PC-3 (cell line): ENCODE measurements around the gene AP4S1. TPM values are rescaled to one million over a fixed set of nuclear protein-coding genes. Genes with fewer than 3 reads are reported as not detected.
A peak's percentile ranks its signal among the peaks of the same experiment; 100 is the strongest.

Experiments used
- ATAC-seq: fragments of 200-7000 bp; cut with Tn5 transposase; 2 replicates; pipeline ENCODE4 v1.9.1; 2020; ENCODE audit warnings: mild to moderate bottlenecking, moderate library complexity
- BruUV-seq: library from RNA; stranded (reverse); fragments of 400-500 nt; replicated peaks from 2 replicates; lab custom pipeline; 2021; lab: Mats Ljungman, UMichigan
- CTCF ChIA-PET: fragments of 300-600 bp; sonication (Branson Sonifier 250); formaldehyde crosslinking; loops from one replicate; lab custom pipeline; 2022; ENCODE audit warnings: antibody characterized with exemption; lab: Charles Lee
- POLR2A ChIA-PET: fragments of 300-600 bp; sonication (Branson Sonifier 250); formaldehyde crosslinking; loops from one replicate; lab custom pipeline; 2022; ENCODE audit warnings: antibody characterized with exemption; ENCODE audit not compliant: unreplicated experiment; lab: Charles Lee
- DNase-seq: peaks from one replicate; pipeline ENCODE4 v3.0.0-alpha.2; 2015
- H2AFZ ChIP-seq: fragments of 300-600 bp; sonication (generic); 2 replicates; pipeline ENCODE4 v1.6.0; 2016; ENCODE audit warnings: antibody characterized with exemption, low read length
- H3F3A ChIP-seq: fragments of 300-600 bp; sonication (generic); one replicate; pipeline ENCODE4 v1.6.0; 2017; ENCODE audit warnings: antibody characterized with exemption, low read length, control low read depth, mild to moderate bottlenecking; ENCODE audit not compliant: unreplicated experiment
- H3K27ac ChIP-seq: fragments of 300-600 bp; sonication (generic); 2 replicates; pipeline ENCODE4 v1.5.1; 2016; ENCODE audit warnings: mild to moderate bottlenecking, low read length
- H3K27me3 ChIP-seq: fragments of 300-600 bp; sonication (generic); 2 replicates; pipeline ENCODE4 v1.6.1; 2016; ENCODE audit warnings: low read length, mixed read lengths
- H3K36me3 ChIP-seq: fragments of 300-600 bp; sonication (generic); 2 replicates; pipeline ENCODE4 v1.6.1; 2016; ENCODE audit warnings: low read depth, mixed run types, low read length, mixed read lengths
- H3K4me1 ChIP-seq: fragments of 300-600 bp; sonication (generic); 2 replicates; pipeline ENCODE4 v1.5.1; 2016; ENCODE audit warnings: low read length; ENCODE audit not compliant: insufficient read depth
- H3K4me2 ChIP-seq: fragments of 300-600 bp; sonication (generic); 2 replicates; pipeline ENCODE4 v1.6.0; 2016; ENCODE audit warnings: low read length
- H3K4me3 ChIP-seq: fragments of 300-600 bp; sonication (generic); 2 replicates; pipeline ENCODE4 v1.5.1; 2016; ENCODE audit warnings: mild to moderate bottlenecking, low read length, mixed read lengths
- H3K79me2 ChIP-seq: fragments of 300-600 bp; sonication (generic); 2 replicates; pipeline ENCODE4 v1.6.1; 2017; ENCODE audit warnings: low read length, mixed read lengths
- H3K9ac ChIP-seq: fragments of 300-600 bp; sonication (generic); 2 replicates; pipeline ENCODE4 v1.6.0; 2016; ENCODE audit warnings: mild to moderate bottlenecking, low read length
- H3K9me2 ChIP-seq: fragments of 300-600 bp; sonication (generic); replicated peaks from 2 replicates; pipeline ENCODE4 v1.6.1; 2016; ENCODE audit warnings: mixed run types, low read length, mixed read lengths
- H3K9me3 ChIP-seq: fragments of 300-600 bp; sonication (generic); 2 replicates; pipeline ENCODE4 v1.6.1; 2016; ENCODE audit warnings: low read length, mixed read lengths
- H4K20me1 ChIP-seq: fragments of 300-600 bp; sonication (generic); 2 replicates; pipeline ENCODE4 v1.6.1; 2016; ENCODE audit warnings: low read length, mixed read lengths
- CTCF ChIP-seq: fragments of 300-600 bp; sonication (generic); conservative IDR thresholded peaks from 2 replicates; pipeline ENCODE4 v1.5.1; 2017; ENCODE audit warnings: antibody characterized with exemption, low read depth, mild to moderate bottlenecking, low read length
- EZH2 ChIP-seq: fragments of 300-600 bp; sonication (generic); IDR thresholded peaks from one replicate; pipeline ENCODE4 v1.6.1; 2017; ENCODE audit warnings: antibody characterized with exemption, mild to moderate bottlenecking, low read length; ENCODE audit not compliant: unreplicated experiment
- EZH2phosphoT487 ChIP-seq: fragments of 300-600 bp; sonication (generic); IDR thresholded peaks from 2 replicates; pipeline ENCODE4 v1.6.1; 2018; ENCODE audit warnings: mild to moderate bottlenecking, antibody characterized with exemption, low read length, borderline replicate concordance
- intact Hi-C: fragments of 100-400 bp; cut with micrococcal nuclease; formaldehyde crosslinking; loops from 2 replicates; pipeline ENCODE4 v1.9.0; 2023
- total RNA-seq: library from RNA; depleted of rRNA; stranded (reverse); fragments of >200 nt; gene quantifications from 2 replicates; pipeline ENCODE4 v1.2.3, GENCODE V29; 2014

The AP4S1 gene
- total RNA-seq, 1 experiment from 2014 or later: 3.2 TPM

GRCh38 chr14:31096255-31096654 is 70.8 kb downstream of the AP4S1 start:
- CTCF ChIA-PET: no interaction called here
- no TSS peak for BruUV-seq
- Histone ChIP-seq H3K27ac (no peak overlapping the region), H3K9me3 (no peaks in the 10 kb centered on the region), H3K36me3 (peaks cover 30% of the 10 kb centered on the region), H3K9ac (no peak overlapping the region), H3K79me2 (no peaks in the 10 kb centered on the region), H3K4me2 (no peak overlapping the region), H4K20me1 (no peaks in the 10 kb centered on the region), H3K9me2 (no peaks in the 10 kb centered on the region), H3K4me1 (peaks cover 7% of the 10 kb centered on the region), H3K27me3 (no peaks in the 10 kb centered on the region), H3K4me3 (no peak overlapping the region), H3F3A (no peaks in the 10 kb centered on the region), H2AFZ (no peak overlapping the region)
- intact Hi-C loops: no loop called here
- TF ChIP-seq CTCF (no peak), EZH2 (no peak), EZH2phosphoT487 (no peak)
- POLR2A ChIA-PET: no interaction called here
- 0 out of 2 replicates have a peak, but pooled peaks have one; percentile 6 for ATAC-seq
- DNase-seq: no peak

GRCh38 chr14:31097081-31097480 is 71.6 kb downstream of the AP4S1 start:
- ChIA-PET CTCF (no interaction called here), POLR2A (no interaction called here)
- Histone ChIP-seq H3K27me3 (no peaks in the 10 kb centered on the region), H3K27ac (no peak overlapping the region), H3K9me3 (no peaks in the 10 kb centered on the region), H3F3A (no peaks in the 10 kb centered on the region), H3K4me2 (no peak overlapping the region), H3K36me3 (peaks cover 36% of the 10 kb centered on the region), H3K4me3 (no peak overlapping the region), H3K79me2 (no peaks in the 10 kb centered on the region), H4K20me1 (no peaks in the 10 kb centered on the region), H2AFZ (no peak overlapping the region), H3K9ac (no peak overlapping the region), H3K9me2 (no peaks in the 10 kb centered on the region), H3K4me1 (no peaks in the 10 kb centered on the region)
- intact Hi-C loops: no loop called here
- TSS peak; percentile 7 for BruUV-seq
- TF ChIP-seq EZH2 (no peak), CTCF (no peak), EZH2phosphoT487 (no peak)
- ATAC-seq: no peak
- no peak for DNase-seq

GRCh38 chr14:31106768-31107167 is 81.3 kb downstream of the AP4S1 start:
- ATAC-seq: peak; percentile 56
- no peak overlapping the region for H3K9ac ChIP-seq
- no peaks in the 10 kb centered on the region for H3K27me3 ChIP-seq
- no peaks in the 10 kb centered on the region for H3F3A ChIP-seq
- ChIA-PET CTCF (no interaction called here), POLR2A (interaction anchor here (0.6 kb wide), 1 partner anchor 99 kb away, joined by 3 read pairs; no protein-coding TSS in a partner anchor)
- peak; percentile 27 for DNase-seq
- no peaks in the 10 kb centered on the region for H3K9me2 ChIP-seq
- no peaks in the 10 kb centered on the region for H4K20me1 ChIP-seq
- H3K4me3 ChIP-seq: no peak overlapping the region
- no peaks in the 10 kb centered on the region for H3K4me1 ChIP-seq
- peaks cover 59% of the 10 kb centered on the region for H3K36me3 ChIP-seq
- no peak overlapping the region for H2AFZ ChIP-seq
- H3K9me3 ChIP-seq: no peaks in the 10 kb centered on the region
- no peak overlapping the region for H3K4me2 ChIP-seq
- intact Hi-C loops: no loop called here
- no peaks in the 10 kb centered on the region for H3K79me2 ChIP-seq
- TSS peak; percentile 59 for BruUV-seq
- H3K27ac ChIP-seq: no peak overlapping the region
- no peak for TF ChIP-seq EZH2phosphoT487
- TF ChIP-seq CTCF: no peak
- no peak for TF ChIP-seq EZH2
